ENCODE data around the gene CZIB.

Gene CZIB

GRCh38 chr1:53166912-53167311, 53.5 kb downstream of the CZIB start:
- Histone ChIP-seq H2AFZ (ENCODE audit: low read depth, low read length) (no peak overlapping the region), H3K79me2 (ENCODE audit: insufficient read depth, low read length) (no peaks in the 10 kb centered on the region), H3K27ac (ENCODE audit: low read length) (no peak overlapping the region), H3K9ac (ENCODE audit: low read depth, low read length) (no peak overlapping the region), H3K36me3 (ENCODE audit: insufficient read depth, low read length) (no peaks in the 10 kb centered on the region), H3K4me2 (ENCODE audit: insufficient read depth, low read length) (no peak overlapping the region), H3K4me3 (ENCODE audit: low read depth in 1 of 2, low read length in 2 of 2) (no peak overlapping the region), H3K9me3 (ENCODE audit: insufficient read depth, low read length, severe bottlenecking) (no peaks in the 10 kb centered on the region), H4K20me1 (ENCODE audit: insufficient read depth, low read length) (no peaks in the 10 kb centered on the region), H3K27me3 (ENCODE audit: insufficient read depth, low read length, poor library complexity) (peaks cover 19% of the 10 kb centered on the region), H3K4me1 (ENCODE audit: insufficient read depth, low read length) (no peaks in the 10 kb centered on the region)
- no peak for ATAC-seq (ENCODE audit: insufficient read depth, low read depth)
- DNase-seq = no peak
- TF ChIP-seq CTCF (IDR thresholded peaks at IDR 0.05; ENCODE audit: borderline replicate concordance, extremely low read depth, low read length, poor library complexity, severe bottlenecking) (no peak), EZH2 (IDR thresholded peaks at IDR 0.05; ENCODE audit: borderline replicate concordance, low read depth, low read length, severe bottlenecking) (no peak)

- H3K4me1 ChIP-seq (ENCODE audit: insufficient read depth, low read length) = no peaks in the 10 kb centered on the region
- ATAC-seq (ENCODE audit: insufficient read depth, low read depth) (no peak), DNase-seq (no peak)
- no peak overlapping the region for H3K9ac ChIP-seq (ENCODE audit: low read depth, low read length)
- H2AFZ ChIP-seq (ENCODE audit: low read depth, low read length) = no peak overlapping the region
- H4K20me1 ChIP-seq (ENCODE audit: insufficient read depth, low read length) = no peaks in the 10 kb centered on the region
- H3K4me3 ChIP-seq (ENCODE audit: low read depth in 1 of 2, low read length in 2 of 2) = no peak overlapping the region
- no peaks in the 10 kb centered on the region for H3K36me3 ChIP-seq (ENCODE audit: insufficient read depth, low read length)
- H3K79me2 ChIP-seq (ENCODE audit: insufficient read depth, low read length) = no peaks in the 10 kb centered on the region
- H3K9me3 ChIP-seq (ENCODE audit: insufficient read depth, low read length, severe bottlenecking) = no peaks in the 10 kb centered on the region
- H3K27ac ChIP-seq (ENCODE audit: low read length) = no peak overlapping the region
- TF ChIP-seq EZH2 (IDR thresholded peaks at IDR 0.05; ENCODE audit: borderline replicate concordance, low read depth, low read length, severe bottlenecking) (no peak), CTCF (IDR thresholded peaks at IDR 0.05; ENCODE audit: borderline replicate concordance, extremely low read depth, low read length, poor library complexity, severe bottlenecking) (no peak)
- H3K27me3 ChIP-seq (ENCODE audit: insufficient read depth, low read length, poor library complexity) = peaks cover 16% of the 10 kb centered on the region
- H3K4me2 ChIP-seq (ENCODE audit: insufficient read depth, low read length) = no peak overlapping the region
Measured at GRCh38 chr1:53166366-53166765, 54.1 kb downstream of the CZIB start.

GRCh38 chr1:53165408-53165961, 54.9 kb downstream of the CZIB start:
- no peak for TF ChIP-seq CTCF (IDR thresholded peaks at IDR 0.05; ENCODE audit: borderline replicate concordance, extremely low read depth, low read length, poor library complexity, severe bottlenecking)
- no peak for TF ChIP-seq EZH2 (IDR thresholded peaks at IDR 0.05; ENCODE audit: borderline replicate concordance, low read depth, low read length, severe bottlenecking)
- DNase-seq (no peak), ATAC-seq (ENCODE audit: insufficient read depth, low read depth) (no peak)
- Histone ChIP-seq H4K20me1 (ENCODE audit: insufficient read depth, low read length) (peaks cover 3% of the 10 kb centered on the region; the same call in 1 of the 2 replicates), H3K4me1 (ENCODE audit: insufficient read depth, low read length) (no peaks in the 10 kb centered on the region), H2AFZ (ENCODE audit: low read depth, low read length) (no peak overlapping the region), H3K27me3 (ENCODE audit: insufficient read depth, low read length, poor library complexity) (peaks cover 16% of the 10 kb centered on the region), H3K9me3 (ENCODE audit: insufficient read depth, low read length, severe bottlenecking) (no peaks in the 10 kb centered on the region), H3K9ac (ENCODE audit: low read depth, low read length) (no peak overlapping the region), H3K4me3 (ENCODE audit: low read depth in 1 of 2, low read length in 2 of 2) (no peak overlapping the region), H3K79me2 (ENCODE audit: insufficient read depth, low read length) (no peaks in the 10 kb centered on the region), H3K36me3 (ENCODE audit: insufficient read depth, low read length) (no peaks in the 10 kb centered on the region), H3K27ac (ENCODE audit: low read length) (no peak overlapping the region), H3K4me2 (ENCODE audit: insufficient read depth, low read length) (no peak overlapping the region)
